CD4-positive, alpha-beta T cell treated with Interleukin-17A for 4 hours (primary cell): ENCODE results near the gene FAM222A.

ENCODE experiments used
- DNase-seq: peaks from one replicate; pipeline ENCODE4 v3.0.0-alpha.2; 2020; ENCODE audit warnings: mixed read lengths

FAM222A gene

DNA sequence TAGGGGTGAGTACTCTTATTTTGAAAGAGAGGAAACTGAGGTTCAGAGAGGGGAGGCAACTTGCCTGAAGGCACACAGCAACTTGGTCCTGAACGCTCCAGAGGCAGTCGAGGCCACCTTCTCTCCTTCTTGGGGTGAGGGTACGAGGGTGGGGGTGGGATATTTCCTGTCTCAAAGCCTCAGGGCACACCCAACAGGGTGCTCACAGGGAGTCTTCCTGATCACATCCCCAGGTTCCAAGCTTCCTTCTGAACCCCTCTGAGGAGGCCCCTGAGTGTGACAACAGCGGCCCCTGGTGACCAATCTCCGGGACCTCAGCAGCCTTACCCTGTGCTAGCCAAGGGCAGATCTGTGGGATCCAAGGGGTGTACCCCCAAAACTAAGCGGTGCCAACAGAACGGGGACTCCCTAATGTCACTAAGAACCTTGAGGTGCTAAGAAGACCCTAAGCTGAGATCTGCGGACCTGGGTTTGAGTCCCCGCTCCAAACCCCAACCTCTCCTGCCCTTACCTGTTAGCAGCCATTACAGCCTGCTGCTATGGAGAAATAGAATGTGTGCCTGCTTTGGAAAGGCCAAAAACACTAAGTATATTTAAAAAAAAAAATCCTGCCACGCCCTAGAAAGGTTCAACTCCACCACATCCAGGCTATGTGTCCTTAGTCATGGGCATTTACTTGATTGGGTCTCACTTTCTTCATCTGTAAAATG lies 61.7 kb downstream of the FAM222A start:
- peak; percentile 82 for DNase-seq

DNA sequence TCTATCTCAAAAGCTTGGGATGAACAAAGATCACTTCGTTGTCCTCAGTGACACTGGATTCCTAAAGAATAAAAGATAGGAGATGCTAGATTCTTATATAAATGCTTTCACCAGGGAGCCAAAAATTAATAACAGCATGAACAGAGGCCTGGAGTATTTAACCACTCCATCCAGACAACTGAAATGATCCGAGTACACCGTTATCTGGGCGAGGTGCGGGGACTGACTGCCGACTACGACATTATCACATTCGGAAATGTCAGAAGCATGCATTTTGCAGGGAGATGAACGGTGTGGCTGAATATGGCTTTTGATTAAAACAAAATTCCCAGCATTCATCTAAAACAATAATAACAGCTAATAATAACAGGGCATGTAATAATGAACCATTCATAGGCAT lies 63.0 kb downstream of the FAM222A start:
- DNase-seq, result no peak

DNA sequence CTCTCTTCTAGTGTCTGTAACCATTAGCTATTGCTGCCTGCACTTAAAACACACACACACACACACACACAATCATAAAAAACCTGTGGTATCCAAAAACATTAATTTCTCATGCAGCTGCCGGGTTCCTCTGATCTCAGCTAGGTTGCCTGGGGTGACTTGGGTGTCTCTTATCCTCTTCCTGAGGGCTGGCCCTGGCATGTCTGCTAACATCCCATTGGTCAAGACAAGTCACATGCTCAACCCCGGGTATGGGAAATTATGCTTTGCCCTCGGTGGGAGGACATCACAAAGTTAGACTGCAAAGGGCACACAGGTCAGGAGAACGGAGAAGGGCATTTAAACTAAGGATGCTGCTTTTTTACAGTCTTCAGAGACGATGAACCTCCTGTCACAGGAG lies 63.9 kb downstream of the FAM222A start:
- peak; percentile 34 for DNase-seq

DNA sequence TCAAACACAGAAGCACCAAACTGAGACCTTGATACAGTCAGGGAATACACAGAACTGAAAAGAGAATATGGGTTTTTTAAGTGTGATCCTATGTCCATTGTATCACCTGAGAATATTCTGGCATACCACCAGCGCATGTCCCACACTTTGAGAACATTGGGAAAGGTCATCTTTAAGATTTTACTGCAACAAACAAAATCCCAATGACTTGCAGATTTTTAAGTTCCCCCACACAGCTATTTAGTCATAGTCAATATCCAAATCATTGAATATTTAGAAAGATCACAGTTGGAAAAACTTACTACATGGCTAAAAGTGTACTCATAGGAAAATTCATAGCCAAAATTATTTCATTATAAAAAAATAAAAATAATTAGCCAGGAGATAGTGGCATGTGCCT lies 65.1 kb downstream of the FAM222A start:
- no peak for DNase-seq

DNA sequence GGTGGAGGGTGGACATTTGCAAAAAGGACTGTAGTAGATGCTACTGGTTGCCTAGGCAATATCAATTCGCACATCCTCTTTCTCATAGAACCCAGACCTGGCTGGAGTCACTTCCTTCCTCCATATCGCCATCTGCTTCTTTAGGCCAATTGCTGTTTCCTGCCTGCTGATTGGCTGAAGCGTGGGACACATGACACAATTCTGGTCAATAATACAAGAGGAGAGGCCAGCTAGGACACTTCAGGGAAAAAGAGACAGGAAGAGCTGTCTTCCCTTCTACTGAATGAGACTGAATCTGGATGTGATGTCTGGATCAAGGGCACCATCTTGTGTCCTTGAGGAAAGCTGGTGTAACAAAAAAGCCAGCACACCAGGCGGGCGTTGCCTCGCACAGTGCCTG lies 65.8 kb downstream of the FAM222A start:
- DNase-seq, result no peak

DNA sequence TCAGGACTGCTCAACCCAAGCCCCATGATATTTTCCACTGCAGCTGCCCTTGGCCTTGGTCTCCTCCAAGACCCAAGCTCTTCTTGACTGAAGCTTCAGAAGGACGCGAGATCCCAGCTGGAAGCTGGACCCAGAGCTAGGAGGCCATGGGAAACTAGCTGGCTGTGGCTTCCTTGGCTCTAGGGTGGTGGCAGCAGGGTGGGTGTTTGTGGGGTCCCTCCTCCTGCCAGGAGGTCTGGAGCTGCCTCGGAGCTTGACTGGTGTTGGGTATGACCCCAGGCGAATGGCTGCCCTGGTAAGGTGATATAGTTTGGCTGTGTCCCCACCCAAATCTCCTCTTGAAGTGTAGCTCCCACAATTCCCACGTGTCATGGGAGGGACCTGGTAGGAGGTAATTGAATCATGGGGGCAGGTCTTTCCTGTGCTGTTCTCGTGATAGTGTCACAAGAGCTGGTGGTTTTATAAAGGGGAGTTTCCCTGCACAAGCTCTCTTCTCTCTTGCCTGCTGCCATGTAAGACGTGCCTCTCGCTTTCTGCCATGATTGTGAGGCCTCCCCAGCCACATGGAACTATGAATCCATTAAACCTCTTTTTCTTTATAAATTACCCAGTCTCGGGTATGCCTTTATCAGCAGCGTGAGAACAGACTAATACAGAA lies 68.2 kb downstream of the FAM222A start:
- DNase-seq, result no peak

DNA sequence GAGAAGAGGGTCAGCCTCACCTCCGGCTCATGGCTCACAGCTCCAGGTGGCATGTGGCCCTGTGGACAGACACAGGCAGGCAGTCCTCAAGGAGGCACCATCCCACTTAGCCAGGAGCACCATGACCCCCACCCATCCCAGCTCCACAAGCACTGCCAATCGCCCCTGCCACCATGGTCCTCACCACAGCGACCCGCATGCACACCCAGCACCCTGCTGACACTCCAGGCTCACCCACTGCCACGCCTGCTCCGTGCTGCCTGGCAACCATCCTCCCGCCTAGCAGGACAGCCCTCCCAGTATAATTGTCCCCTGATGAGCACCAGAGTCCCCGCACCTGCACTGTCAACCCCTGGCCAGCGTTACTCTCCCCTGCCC lies 68.7 kb downstream of the FAM222A start:
- no peak for DNase-seq

DNA sequence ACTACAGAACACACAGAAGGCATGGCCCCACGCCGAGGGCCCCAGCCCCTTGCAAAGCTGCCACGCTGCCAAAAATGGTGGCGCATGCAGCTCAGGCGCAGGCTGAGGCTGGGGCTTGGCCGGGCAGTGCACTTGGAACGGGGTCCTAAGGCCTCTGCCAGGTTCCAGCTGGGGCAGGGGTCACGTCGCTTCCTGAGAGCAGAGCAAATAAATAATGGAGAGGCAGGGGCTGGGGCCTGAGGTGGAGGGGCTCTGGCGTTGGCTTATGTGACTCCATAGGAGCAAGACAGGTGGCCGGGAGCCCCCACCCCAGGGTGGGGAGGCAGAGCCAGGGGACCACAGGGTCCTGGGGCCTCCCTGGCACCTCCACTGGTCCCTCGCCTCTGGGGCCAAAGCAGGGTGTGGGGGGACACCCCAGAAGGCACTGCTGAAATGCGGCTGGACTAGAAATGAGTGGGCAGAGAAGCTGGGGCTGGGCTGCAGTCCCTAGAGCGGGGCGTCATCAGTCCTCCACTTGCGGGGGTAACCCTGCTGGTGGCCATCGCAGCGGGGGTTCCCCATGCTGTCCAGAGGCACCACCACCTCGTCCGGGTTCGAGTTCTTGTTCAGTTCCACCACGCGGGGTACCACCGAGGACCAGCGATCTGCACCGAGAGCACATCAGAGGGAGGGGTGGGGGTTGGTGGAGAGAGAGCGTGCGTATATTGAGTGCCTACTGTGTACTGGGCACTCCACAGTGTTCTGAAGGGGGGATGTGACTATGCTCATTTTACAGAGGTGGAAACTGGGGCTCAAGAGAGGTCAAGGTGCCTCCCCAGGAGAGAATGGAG lies 69.7 kb downstream of the FAM222A start:
- no peak for DNase-seq

DNA sequence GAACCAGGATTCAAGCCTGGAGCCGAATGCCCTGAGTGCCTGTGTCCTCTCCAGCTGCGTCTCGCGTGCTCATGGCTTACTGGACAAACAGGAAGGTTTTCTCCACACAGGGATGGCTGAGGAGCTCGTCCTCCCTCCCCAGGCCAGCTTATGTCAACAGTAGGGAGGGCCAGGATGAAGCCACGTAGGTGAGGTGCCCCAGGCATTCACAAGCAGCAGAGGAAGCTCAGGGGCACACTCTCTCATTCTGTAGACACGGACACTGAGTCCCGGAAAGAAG lies 70.3 kb downstream of the FAM222A start:
- DNase-seq, result no peak

DNA sequence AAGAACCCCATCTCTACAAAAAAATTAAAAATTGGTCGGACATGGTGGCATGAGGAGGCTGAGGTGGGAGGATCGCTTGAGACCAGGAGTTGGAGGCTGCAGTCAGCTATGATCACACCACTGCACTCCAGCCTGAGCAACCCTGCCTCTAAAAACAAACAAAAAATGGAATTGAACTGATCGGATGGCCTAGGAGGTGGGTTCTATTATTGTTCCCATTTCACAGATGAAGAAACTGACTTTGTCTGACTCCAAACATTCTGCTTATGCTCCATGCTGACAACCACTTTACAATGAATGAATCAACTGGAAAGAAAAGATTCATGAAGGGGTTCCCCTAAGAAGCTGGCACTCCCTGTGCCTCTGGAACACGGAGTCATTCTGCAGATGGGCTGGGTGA lies 72.2 kb downstream of the FAM222A start:
- no peak for DNase-seq

DNA sequence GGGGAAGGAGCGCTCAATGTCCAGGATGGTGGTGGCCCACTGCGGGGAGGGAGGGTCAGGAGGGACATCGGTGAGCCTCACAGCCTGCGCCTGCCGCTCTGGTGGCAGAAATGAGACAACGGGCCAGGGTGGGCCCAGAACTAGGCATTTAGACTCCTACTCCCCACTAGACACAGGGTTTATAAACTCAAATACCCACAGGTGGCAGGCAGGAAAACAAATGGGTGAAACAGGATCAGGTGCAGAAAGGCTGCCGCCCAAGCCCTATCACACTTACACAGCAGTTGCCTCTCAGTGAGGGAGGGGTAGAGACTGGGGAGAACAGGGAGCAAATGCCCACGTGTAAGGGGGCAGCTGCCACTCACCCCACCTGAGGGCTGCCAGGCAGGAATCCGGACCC lies 73.2 kb downstream of the FAM222A start:
- DNase-seq, result no peak

DNA sequence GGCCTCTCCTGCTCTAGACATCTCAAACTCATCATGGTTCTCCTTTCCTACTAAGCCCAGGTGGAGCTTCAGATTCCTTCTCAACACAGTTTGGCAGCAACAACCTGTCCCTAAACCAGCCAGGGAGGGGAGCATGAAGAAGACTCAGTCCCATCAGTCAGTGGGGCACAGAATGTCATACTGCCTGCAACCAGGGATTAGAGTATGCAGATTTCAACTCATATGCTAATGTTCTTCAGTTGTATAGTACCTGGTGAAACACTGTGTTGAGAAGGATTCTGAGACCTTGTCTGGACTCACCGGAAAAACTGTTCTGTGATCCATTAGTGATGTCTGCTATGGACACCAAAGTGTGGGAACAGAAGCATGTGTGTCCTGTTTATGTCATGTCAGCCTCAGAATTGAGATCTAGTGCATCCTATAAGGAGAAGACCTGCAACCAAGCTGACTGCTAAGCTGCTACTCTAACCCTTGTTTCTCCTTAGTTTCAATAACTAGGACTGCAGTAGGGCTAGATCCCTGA lies 76.0 kb downstream of the FAM222A start:
- DNase-seq, result no peak

DNA sequence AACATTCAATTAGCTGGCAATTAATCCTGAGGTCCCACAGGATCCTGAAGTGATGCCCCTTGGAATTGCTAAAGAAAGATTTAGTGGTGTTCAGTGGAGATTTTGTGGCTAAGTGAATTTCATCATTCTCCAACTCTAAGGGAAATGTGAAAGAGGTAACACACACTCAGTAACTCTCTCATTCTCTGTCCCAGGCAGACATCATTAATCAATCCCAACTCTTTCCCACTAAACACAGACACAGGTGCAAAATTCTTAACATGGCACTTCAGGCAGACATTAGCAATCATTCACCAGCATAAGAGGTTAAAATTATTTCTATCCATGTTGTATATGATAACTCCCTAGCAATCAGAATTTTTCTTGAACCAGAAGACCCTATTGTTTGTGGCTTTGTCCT lies 79.4 kb downstream of the FAM222A start:
- DNase-seq, result no peak

DNA sequence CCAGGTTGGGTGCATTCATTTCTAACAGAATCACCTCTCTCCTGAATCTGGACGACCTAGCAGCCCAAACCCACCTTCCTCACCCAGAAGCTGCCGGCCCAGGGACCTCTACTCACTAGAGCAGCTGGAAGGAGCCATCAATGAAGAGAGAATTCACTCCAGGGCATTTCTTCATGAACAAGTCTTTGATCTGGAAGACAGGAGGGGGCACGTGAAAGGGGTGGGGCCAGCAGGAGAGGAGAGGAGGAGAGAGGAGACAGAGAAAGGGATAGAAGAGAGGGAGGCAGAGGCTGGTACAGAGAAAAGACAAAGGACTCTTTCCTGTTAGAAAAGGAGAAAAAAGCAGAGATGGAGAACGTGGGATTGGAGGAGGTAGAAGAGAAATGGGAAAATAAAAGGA lies 79.8 kb downstream of the FAM222A start:
- no peak for DNase-seq

DNA sequence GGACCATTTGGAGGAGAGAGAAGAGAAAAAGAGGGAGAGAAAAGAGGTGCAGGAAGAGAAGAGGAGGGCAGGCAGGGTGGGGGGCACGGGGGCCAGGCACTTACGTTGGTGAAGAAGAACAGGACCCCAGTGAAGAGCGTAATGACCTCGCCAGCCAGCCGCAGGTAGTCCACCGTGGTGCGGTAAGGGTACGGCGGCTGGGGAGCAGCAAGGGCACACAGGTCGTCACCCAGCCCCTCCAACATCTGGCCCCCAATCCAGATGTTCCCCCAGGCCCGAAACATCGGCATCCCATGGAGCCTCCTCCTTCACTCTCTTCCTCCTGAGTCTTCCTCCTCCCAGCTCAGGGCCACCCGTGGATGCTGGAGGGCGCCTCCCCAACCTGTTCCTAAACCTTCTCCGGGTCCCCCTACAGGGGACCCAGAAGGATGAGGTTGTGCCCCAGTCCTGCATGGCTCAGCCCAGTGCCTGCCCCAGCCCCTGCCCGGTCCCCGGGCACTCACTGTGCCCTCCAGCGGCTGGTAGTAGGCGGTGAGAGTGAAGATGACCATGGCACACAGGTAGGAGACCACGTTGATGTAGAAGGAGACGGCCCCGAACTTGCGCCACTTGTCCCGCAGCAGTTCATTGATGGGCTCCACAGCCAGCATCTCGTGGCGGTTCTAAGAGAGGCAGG lies 80.3 kb downstream of the FAM222A start:
- no peak for DNase-seq

DNA sequence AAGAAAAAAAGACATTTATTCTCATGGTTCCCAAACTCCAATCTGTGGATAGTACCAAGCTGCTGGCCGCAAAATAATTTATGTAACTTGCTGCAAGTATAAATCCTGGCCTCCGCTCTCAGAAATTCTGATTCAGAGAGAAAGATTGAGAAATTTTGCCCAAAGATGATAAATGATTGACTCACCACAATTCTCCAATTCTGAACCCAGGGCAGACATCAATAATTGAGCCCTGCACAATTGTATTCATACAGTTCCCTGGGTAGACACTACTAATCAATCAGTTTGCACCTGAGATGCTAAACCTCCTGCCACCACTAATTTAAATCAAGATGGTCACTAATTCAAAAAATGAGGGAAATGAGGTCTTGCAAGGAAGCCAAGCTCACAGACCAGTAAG lies 81.4 kb downstream of the FAM222A start:
- no peak for DNase-seq

DNA sequence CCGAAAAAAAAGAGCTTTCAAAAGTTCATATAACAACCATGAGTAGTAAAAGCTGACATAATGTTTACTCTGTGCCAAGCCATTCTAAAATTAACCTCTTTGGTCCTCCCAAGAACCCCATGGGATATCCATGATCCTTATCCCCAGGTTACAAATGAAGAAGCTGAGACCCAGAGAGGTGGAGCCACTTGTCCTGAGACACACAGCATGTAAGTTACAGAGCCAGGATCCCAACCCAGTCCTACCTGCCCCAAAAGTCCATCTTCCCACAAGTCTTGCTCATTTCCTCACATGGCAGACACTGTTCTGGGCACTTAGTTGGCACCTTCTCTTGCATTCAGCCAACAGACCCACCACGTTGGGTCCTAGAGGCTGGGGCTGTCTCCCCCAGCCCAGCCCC lies 82.4 kb downstream of the FAM222A start:
- no peak for DNase-seq

DNA sequence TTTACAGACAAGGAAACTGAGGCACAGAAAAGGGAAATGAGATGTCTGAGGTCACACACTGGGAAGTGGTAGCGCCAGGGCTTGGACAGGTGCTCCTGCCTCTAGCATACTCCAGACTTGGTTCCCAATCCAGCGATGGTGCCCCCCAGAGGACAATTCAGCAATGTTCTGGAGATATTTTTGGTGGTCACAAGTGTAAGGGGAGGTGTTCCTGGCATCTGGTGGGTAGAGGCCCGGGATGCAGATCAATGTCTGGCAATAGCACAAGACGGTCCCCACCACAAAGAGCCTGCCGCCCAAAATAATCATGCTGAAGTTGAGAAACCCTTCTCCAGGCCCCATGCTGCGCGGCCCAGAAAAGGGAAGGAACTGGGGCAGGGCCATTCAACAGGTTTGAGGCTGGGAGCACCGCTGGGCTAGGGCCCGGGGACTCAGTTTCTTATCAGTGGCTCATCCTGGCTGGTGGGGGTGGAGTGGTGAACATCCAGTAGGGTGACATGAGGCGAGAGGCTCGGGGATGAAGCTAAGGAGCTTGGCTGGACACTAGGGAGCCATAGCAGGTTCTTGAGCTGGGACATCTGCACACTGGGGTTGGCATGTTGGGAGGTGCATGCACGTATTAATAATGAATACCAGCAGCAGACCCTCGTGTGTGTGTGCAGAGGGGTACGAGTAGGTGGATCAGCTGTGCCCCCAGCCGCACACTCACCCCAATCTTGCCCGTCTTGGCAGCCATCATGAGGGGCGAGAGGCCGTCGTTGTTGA lies 84.5 kb downstream of the FAM222A start:
- DNase-seq, result no peak

DNA sequence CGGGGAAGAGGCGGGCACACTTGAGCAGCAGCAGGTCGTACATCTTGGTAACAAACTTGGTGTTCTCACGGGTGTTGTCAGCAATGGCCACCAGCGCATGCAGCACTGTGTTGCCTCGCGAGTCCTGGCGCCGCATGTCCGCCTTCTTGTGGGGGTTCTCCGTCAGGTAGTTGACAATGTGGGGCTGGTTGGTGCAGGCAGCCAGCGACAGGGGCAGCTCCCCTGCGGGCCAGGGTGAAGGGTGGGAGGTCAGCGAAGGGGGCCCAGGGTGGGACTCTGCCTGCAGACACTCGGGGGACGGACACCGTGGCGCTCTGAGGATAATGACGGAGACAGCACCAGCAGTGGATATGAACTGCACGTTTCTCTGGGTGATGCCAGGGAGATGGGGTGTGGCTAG lies 85.1 kb downstream of the FAM222A start:
- no peak for DNase-seq

DNA sequence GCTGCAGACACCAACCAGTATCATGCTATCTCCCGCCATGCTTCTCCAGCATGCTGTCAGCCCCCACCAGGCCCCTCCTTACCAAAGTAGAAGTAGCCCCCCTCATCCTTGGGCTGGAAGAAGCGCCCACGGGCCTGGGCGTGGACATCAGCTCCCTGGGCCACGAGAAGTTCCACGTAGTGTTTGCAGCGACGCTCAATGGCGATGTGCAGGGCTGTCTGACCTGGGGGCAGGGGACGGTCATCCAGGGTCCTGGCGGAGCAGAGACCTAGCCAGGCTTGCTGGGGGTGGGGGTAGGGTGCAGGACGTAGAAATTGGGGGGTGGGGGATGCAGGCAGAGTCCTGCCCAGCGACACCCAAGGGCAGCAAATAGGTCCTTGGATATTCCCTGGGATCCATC lies 86.9 kb downstream of the FAM222A start:
- DNase-seq, result no peak

DNA sequence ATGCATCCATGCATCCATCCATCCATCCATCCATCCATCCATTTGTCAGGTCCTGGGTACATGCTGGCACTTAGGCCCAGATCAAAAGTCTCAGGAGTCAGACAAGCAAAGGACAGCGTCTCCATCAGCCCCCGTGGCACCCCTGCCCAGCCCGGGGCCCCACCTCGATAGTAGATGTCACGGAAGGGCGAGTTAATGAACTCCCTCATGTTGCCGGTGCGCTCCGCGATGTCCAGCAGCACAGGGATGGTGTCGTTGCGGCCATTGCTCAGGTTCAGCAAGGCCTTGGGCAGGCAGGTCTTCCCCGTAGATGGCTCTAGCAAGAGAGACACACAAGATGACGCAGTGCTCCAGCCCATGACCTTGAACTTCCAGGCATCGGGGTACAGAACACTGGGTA lies 89.2 kb downstream of the FAM222A start:
- DNase-seq, result no peak

DNA sequence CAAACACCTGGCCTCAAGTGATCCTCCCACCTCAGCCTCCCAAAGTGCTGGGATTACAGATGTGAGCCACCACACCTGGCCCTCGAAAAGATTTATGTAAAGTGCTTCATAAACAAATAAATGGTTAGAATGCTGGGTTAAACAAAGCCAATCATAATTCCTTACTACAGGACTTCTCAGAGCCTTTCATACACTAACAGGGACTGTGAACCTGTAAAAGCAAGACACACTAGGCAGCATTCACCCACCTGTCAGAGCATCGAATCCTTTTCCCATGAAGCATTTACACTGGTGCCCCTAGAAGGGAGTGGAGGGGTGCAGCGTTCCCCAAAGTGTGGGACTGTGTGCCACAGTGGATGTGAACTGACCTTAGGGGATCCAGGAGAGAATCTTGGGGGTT lies 90.1 kb downstream of the FAM222A start:
- no peak for DNase-seq
